Ureter (tissue), 1 donor: ENCODE measurements around the gene SNORC. TPM values are rescaled to one million over a fixed set of nuclear protein-coding genes. Genes with fewer than 3 reads are reported as not detected.
"Not testable (repeated sequence)": the region's sequence is repeated elsewhere in the genome, so short reads cannot be mapped to it uniquely, and the experiment has no call there.

ENCODE experiments used
- DNase-seq: peaks from one replicate; pipeline ENCODE4 v3.0.0-alpha.2; 2020; ENCODE audit warnings: low spot score
- total RNA-seq: library from RNA; stranded (reverse); gene quantifications from one replicate; pipeline ENCODE4 v1.2.4, GENCODE V29; 2023
- donor health status: DM: yes; HTN: yes; CAD: no.

SNORC gene
- 7.3 TPM for total RNA-seq

DNA sequence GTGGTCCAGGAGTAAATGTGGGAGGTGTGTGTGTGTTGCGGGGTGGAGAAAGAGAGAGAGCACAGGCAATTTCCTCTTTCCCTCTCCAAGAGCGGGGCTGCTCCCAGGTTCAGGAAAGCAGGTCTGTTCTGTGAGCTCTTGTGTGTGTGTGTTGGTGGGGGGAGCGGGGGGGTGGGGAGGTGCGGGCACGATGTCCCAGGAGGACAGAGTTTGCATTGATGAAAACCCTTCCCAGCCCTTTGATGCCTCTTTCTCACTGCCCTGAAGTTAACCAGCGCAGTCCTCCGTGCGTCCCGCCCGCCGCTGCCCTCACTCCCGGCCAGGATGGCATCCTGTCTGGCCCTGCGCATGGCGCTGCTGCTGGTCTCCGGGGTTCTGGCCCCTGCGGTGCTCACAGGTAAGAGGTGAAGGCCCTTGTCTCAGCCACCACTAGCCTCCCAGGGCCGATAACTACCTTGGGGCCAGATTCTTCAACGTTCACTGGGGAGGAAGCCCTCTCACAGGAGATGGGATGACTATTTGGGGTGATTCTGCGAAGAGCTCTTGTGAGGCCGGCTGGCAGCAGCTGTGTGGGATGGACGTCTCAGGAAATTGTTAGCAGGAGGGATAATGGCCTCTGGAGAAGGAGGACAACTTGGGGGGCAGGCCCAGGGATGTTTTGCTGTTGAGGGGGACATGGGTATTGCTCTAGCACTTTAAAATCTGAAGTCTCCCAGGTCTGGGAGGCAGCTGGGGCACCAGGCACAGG, at the start of gene SNORC:
TSS of gene SNORC (plus strand) at position 247 of the 748 bp plus-strand sequence. CDS start at position 325, 78 bp downstream.
- DNase-seq = no peak

GRCh38 chr2:232829988-232830387, 40.1 kb upstream of the SNORC start:
- DNase-seq = no peak

- DNase-seq = no peak
These were observed 38.6 kb upstream of the SNORC start for GRCh38 chr2:232831496-232831895.

DNA sequence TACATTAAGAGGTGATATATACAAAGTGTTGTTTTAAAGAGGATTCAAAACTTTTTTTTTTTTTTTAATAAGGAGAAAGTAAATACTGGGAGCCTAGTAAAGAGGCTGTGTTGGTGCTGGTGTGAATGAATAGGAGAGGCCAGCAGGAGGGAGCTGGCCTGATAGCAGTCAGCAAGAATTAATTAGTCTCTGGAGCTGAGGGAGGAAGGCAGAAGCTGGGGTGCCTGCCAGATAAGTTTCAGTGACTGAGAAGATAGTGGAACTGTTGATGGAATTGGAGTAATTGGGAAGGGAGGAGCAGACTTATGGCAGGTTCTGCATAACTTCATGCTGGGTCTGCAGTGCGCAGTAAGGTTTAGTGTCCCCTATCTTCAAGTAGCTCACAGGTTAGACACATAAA, 36.2 kb upstream of the SNORC start:
- DNase-seq = no peak

DNA sequence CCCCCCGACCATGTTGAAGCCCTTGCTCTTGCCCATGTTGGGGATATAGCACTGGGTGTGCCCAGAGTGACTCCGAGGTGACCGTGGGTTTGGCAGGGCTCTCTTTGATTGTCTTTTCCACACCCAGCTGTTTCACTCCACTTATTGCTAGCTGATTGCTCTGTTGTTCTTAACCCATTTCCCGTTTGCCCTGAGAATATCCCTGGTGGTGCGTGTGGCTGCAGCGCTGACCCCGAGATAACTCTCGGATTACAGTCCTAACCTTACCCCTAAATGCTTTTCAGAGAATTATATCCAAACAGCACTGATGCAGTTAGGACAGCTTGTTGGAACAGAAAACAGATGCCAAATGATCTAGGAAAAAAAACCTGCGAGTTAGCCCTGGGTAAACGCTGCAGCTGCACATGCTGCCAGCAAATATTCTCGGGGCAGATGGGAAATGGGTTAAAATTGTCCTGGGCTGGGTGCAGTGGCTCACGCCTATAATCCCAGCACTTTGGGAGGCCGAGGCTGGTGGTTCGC, 34.3 kb upstream of the SNORC start:
- DNase-seq = no peak

DNA sequence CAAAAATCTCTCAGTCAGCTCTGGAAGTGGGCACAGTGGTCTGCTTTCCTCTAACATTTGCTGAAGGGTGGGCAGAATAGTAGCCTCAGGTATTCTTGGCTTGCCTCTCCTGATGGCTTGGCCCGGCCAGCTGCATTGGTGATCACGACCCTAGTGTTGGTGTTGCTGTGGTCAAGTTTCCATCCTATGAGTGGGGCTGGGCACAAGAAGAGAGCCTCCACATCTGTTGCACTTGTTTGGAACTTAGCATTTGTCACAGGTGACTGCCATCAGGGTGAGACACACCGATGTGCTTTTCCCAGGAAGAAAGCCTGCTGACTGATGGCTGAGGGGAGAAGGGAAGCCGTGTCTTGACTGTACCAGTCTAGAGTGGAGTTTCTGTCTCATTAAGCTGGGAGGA, 33.1 kb upstream of the SNORC start:
- no peak for DNase-seq

GRCh38 chr2:232838406-232838874, 31.6 kb upstream of the SNORC start:
- no peak for DNase-seq

GRCh38 chr2:232839411-232840079, 30.5 kb upstream of the SNORC start:
- peak; percentile 68 for DNase-seq

DNA sequence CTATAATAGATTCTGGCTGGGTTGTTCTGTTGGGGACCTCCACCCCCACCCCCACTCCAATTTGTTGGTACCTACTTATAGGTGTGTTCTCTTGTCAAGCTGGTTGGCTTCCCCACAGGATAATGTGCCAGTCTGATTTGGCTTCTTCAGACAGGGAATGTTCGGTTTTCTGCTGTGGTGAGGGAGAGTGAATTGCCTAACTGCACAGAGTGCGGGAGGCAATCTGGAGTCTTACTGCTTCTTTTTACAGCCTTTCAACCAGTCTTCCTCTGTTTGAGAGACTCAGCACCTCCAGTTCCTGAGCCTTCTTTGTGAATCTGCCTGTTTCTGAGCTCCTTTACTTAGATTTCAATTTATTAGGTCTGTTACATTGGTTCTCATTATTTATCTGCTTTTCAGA, 27.4 kb upstream of the SNORC start:
- no peak for DNase-seq

GRCh38 chr2:232843834-232844233, 26.2 kb upstream of the SNORC start:
- DNase-seq = no peak

DNA sequence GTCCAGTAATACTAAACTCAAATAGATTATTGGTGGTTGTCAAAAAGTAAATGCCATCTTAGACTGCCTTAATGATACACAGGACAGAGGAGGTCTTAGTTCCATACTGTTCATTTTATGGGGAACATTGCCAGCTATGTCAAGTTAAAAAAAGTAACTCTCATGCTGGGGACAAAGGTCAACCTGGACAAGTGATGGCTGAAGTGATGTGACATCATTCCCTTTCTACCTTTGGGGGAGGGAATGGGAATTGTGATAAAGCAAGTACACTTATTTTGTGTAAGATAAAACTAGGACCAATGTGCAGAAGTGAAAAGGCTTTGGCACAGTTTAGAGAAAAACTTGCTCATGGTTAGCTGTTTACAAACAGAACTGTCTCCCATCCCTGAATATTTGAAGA, 24.0 kb upstream of the SNORC start:
- no peak for DNase-seq

- no peak for DNase-seq
These were observed 20.0 kb upstream of the SNORC start for GRCh38 chr2:232850039-232850438.

GRCh38 chr2:232852081-232852480, 18.0 kb upstream of the SNORC start:
- not testable (repeated sequence) for DNase-seq

- DNase-seq = no peak
These were observed 17.4 kb upstream of the SNORC start for GRCh38 chr2:232852676-232853075.

DNA sequence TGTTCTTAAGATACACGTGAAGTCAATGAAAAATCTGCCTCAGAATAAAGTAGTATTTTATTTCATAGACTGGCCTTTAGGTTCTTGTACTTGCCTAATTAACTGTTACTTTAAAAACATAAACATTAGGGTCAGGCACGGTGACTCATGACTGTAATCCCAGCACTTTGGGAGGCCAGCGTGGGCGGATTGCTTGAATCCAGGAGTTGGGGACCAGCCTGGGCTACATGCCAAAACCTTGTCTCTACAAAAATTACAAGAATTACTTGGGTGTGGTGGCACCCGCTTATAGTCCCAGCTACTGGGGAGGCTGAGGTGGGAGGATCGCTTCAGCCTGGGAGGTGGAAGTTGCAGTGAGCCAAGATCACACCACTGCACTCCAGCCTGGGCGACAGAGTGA, 16.0 kb upstream of the SNORC start:
- DNase-seq = no peak

DNA sequence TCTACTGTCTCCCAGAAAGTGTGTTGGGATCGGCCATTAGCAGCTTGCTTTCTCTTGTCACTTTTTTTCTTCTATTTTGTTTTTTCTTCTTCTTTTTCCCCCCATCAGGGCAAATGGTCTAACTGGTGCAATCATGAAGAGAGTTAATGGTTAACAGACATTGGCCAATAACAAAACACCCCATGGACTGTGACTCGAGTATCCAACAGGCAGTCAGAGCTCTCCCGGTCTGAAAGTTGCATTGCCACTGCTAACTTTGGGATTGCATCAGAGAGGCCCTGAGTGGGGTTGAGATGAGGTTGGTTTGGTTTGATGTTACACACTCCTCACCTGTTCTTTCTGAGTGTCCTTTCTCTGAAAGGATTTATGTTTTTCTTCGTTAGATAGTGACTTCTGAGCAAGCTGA, 12.9 kb upstream of the SNORC start:
- DNase-seq = no peak

- DNase-seq = no peak
These were observed 10.6 kb upstream of the SNORC start for GRCh38 chr2:232859385-232859916.

DNA sequence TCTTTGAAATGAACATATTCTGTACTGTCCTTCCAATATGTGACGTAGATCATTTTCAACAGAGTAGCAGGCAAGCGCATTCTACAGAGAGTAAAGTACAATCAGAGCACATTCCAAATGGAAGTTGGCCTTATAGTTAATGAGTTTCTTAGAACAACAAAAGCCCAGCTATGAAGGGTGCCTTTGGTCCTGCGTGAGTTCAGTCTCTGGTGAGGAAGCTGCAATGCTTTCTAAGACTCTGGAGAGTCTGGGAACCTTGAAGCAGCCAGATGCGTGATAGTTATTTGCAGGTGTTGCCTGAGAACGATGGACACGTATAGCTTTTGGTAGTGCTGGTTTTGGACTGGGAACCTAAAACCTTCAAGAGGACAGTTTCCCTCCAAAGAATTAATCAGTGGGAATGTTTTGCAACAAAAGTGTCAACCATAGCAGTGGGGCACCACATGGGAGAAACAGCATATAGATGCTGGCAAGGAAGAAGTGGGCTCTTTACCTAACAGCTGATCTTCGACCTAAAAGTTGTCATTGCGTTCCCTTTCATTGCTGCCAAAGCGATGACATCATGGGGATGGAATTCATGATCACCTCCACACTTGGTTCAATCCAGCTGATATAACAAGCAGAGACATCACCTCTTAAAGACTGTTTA, 9.3 kb upstream of the SNORC start:
- no peak for DNase-seq

DNA sequence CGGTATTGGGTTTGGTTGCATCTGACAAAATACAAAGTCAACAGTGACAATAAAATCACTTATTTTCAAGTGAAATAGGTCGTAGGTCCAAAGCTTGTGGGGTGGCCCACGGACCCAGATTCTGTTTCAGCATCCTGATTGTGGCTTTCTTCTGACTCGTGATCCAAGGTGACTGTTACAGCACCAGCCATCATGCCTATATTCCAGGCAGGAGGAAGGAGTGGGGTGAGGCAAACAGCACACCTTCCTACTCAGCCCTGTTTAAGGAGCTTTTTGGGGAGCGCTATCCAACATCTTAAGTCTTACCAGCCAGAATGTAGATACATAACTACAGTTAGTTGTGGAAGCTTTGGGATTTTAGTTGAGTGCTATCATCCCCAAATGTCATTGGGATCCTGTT, 8.7 kb upstream of the SNORC start:
- no peak for DNase-seq

- DNase-seq = no peak
These were observed 6.1 kb upstream of the SNORC start for GRCh38 chr2:232863996-232864395.

DNA sequence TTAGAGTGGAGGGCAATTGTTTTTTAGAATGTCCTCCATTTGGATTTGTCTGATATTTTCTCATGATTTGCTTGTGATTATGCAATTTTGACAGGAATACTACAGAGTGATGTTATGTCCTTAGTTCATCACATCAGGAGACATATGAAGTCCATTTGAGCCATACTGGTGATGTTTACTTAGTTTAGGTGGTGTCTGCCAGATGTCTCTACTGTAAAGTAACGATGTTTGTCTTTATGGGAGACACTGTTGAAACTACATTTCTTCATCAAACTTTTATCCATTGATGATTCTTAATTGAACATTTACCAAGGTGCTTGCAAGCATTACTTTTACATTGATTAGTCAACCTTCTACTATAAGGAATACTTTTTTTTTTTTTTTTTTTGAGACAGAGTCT, 4.9 kb upstream of the SNORC start:
- no peak for DNase-seq

- DNase-seq = no peak
These were observed 4.0 kb upstream of the SNORC start for GRCh38 chr2:232866104-232866503.
